GM19463 (cell line): ENCODE data around the gene AKAP12.

ENCODE experiments used
- ATAC-seq: cut with Tn5 transposase; IDR thresholded peaks from one replicate; pipeline ENCODE4 v1.9.1; 2021; ENCODE audit warnings: mild to moderate bottlenecking, moderate library complexity; ENCODE audit not compliant: unreplicated experiment

AKAP12 gene

GRCh38 chr6:151239603-151240035 lies at the start of gene AKAP12:
Gene AKAP12 (plus strand): TSS chr6:151239967. CDS start chr6:151240563, 596 bp downstream.
- no peak for ATAC-seq

GRCh38 chr6:151191527-151191926 lies 48.2 kb upstream of the AKAP12 start:
- ATAC-seq, result no peak

- no peak for ATAC-seq
Measured at GRCh38 chr6:151196555-151196954, 43.2 kb upstream of the AKAP12 start.

GRCh38 chr6:151197556-151197955 lies 42.2 kb upstream of the AKAP12 start:
- ATAC-seq, result no peak

GRCh38 chr6:151199991-151200390 lies 39.8 kb upstream of the AKAP12 start:
- no peak for ATAC-seq

- no peak for ATAC-seq
Measured at GRCh38 chr6:151205721-151206600, 33.8 kb upstream of the AKAP12 start.

- ATAC-seq, result no peak
Measured at GRCh38 chr6:151207674-151208073, 32.1 kb upstream of the AKAP12 start.

- ATAC-seq, result no peak
Measured at GRCh38 chr6:151209071-151209831, 30.5 kb upstream of the AKAP12 start.

GRCh38 chr6:151211075-151211474 lies 28.7 kb upstream of the AKAP12 start:
- no peak for ATAC-seq

- no peak for ATAC-seq
Measured at GRCh38 chr6:151213352-151213751, 26.4 kb upstream of the AKAP12 start.

- no peak for ATAC-seq
Measured at GRCh38 chr6:151215999-151216398, 23.8 kb upstream of the AKAP12 start.

GRCh38 chr6:151216804-151217203 lies 23.0 kb upstream of the AKAP12 start:
- no peak for ATAC-seq

GRCh38 chr6:151219192-151219591 lies 20.6 kb upstream of the AKAP12 start:
- ATAC-seq, result no peak

GRCh38 chr6:151224076-151224475 lies 15.7 kb upstream of the AKAP12 start:
- no peak for ATAC-seq

- no peak for ATAC-seq
Measured at GRCh38 chr6:151225919-151226318, 13.8 kb upstream of the AKAP12 start.

- no peak for ATAC-seq
Measured at GRCh38 chr6:151228788-151229400, 10.9 kb upstream of the AKAP12 start.

GRCh38 chr6:151229401-151230276 lies 10.1 kb upstream of the AKAP12 start:
- ATAC-seq, result no peak

- no peak for ATAC-seq
Measured at GRCh38 chr6:151230277-151230577, 9.5 kb upstream of the AKAP12 start.

GRCh38 chr6:151232899-151233298 lies 6.9 kb upstream of the AKAP12 start:
- no peak for ATAC-seq

- ATAC-seq, result no peak
Measured at GRCh38 chr6:151233731-151234130, 6.0 kb upstream of the AKAP12 start.
